GM21381 (cell line): Measurements from ENCODE around the gene MRRF.
"Not testable (repeated sequence)": the region's sequence is repeated elsewhere in the genome, so short reads cannot be mapped to it uniquely, and the experiment has no call there.

Experiments used
- ATAC-seq: cut with Tn5 transposase; IDR thresholded peaks from one replicate; pipeline ENCODE4 v1.9.1; 2021; ENCODE audit warnings: mild to moderate bottlenecking, moderate library complexity; ENCODE audit not compliant: unreplicated experiment

MRRF gene

GRCh38 chr9:122268041-122268814 is 3.5 kb downstream of the MRRF start:
- no peak for ATAC-seq

GRCh38 chr9:122274055-122274454 is 9.4 kb downstream of the MRRF start:
- no peak for ATAC-seq

- no peak for ATAC-seq
These were observed 11.4 kb downstream of the MRRF start for GRCh38 chr9:122276096-122276495.

- ATAC-seq, result no peak
These were observed 12.7 kb downstream of the MRRF start for GRCh38 chr9:122277285-122277897.

- ATAC-seq, result no peak
These were observed 16.7 kb downstream of the MRRF start for GRCh38 chr9:122281368-122281767.

GRCh38 chr9:122286764-122287163 is 22.1 kb downstream of the MRRF start:
- ATAC-seq, result peak; percentile 68

- ATAC-seq, result no peak
These were observed 22.6 kb downstream of the MRRF start for GRCh38 chr9:122287214-122287720.

GRCh38 chr9:122291458-122291857 is 26.8 kb downstream of the MRRF start:
- ATAC-seq, result no peak

- ATAC-seq, result no peak
These were observed 29.8 kb downstream of the MRRF start for GRCh38 chr9:122294531-122294930.

- no peak for ATAC-seq
These were observed 32.8 kb downstream of the MRRF start for GRCh38 chr9:122297512-122297911.

GRCh38 chr9:122302237-122303093 is 37.8 kb downstream of the MRRF start:
- no peak for ATAC-seq

GRCh38 chr9:122307061-122307460 is 42.4 kb downstream of the MRRF start:
- no peak for ATAC-seq

GRCh38 chr9:122307925-122308324 is 43.2 kb downstream of the MRRF start:
- no peak for ATAC-seq

GRCh38 chr9:122309861-122310260 is 45.2 kb downstream of the MRRF start:
- no peak for ATAC-seq

GRCh38 chr9:122314165-122314564 is 49.5 kb downstream of the MRRF start:
- no peak for ATAC-seq

GRCh38 chr9:122315534-122315933 is 50.9 kb downstream of the MRRF start:
- ATAC-seq, result no peak

- no peak for ATAC-seq
These were observed 53.6 kb downstream of the MRRF start for GRCh38 chr9:122318284-122318683.

GRCh38 chr9:122320413-122320881 is 55.8 kb downstream of the MRRF start:
- ATAC-seq, result no peak

GRCh38 chr9:122322553-122322952 is 57.9 kb downstream of the MRRF start:
- no peak for ATAC-seq

GRCh38 chr9:122324665-122325064 is 60.0 kb downstream of the MRRF start:
- not testable (repeated sequence) for ATAC-seq

- no peak for ATAC-seq
These were observed 60.4 kb downstream of the MRRF start for GRCh38 chr9:122325124-122325523.
